Hepatocyte (in vitro differentiated cells): Measurements from ENCODE around the gene ARHGDIG. TPM values are rescaled to one million over a fixed set of nuclear protein-coding genes. Genes with fewer than 3 reads are reported as not detected.
"Not testable (repeated sequence)": the region's sequence is repeated elsewhere in the genome, so short reads cannot be mapped to it uniquely, and the experiment has no call there.

Source experiments
- DNase-seq: peaks from one replicate; pipeline ENCODE4 v3.0.0-alpha.2; 2016; ENCODE audit warnings: low spot score
- H2AFZ ChIP-seq: fragments of 200-600 bp; sonication (generic); 2 replicates; pipeline ENCODE4 v1.6.0; 2016; ENCODE audit warnings: antibody characterized with exemption, mild to moderate bottlenecking
- H3K27ac ChIP-seq: fragments of 200-600 bp; sonication (generic); 2 replicates; pipeline ENCODE4 v1.5.1; 2016; ENCODE audit warnings: mild to moderate bottlenecking
- H3K27me3 ChIP-seq: fragments of 200-600 bp; sonication (generic); 2 replicates; pipeline ENCODE4 v1.6.1; 2016
- H3K36me3 ChIP-seq: fragments of 200-600 bp; sonication (generic); replicated peaks from 2 replicates; pipeline ENCODE4 v1.5.1; 2016; ENCODE audit warnings: low read depth; ENCODE audit not compliant: insufficient read depth
- H3K4me1 ChIP-seq: fragments of 200-600 bp; sonication (generic); 2 replicates; pipeline ENCODE4 v1.5.1; 2016; ENCODE audit warnings: mild to moderate bottlenecking, moderate library complexity; ENCODE audit not compliant: insufficient read depth
- H3K4me2 ChIP-seq: fragments of 200-600 bp; sonication (generic); 2 replicates; pipeline ENCODE4 v1.6.0; 2016
- H3K4me3 ChIP-seq: fragments of 200-600 bp; sonication (generic); 2 replicates; pipeline ENCODE4 v1.5.1; 2016; ENCODE audit warnings: mild to moderate bottlenecking
- H3K79me2 ChIP-seq: fragments of 200-600 bp; sonication (generic); 2 replicates; pipeline ENCODE4 v1.6.0; 2017; ENCODE audit warnings: mild to moderate bottlenecking
- H3K9me2 ChIP-seq: fragments of 200-600 bp; sonication (generic); replicated peaks from 2 replicates; pipeline ENCODE4 v1.6.0; 2017; ENCODE audit warnings: mild to moderate bottlenecking; ENCODE audit not compliant: insufficient read depth
- H3K9me3 ChIP-seq: fragments of 200-600 bp; sonication (generic); 2 replicates; pipeline ENCODE4 v1.5.1; 2016; ENCODE audit warnings: low read depth, mild to moderate bottlenecking
- H4K20me1 ChIP-seq: fragments of 200-600 bp; sonication (generic); 2 replicates; pipeline ENCODE4 v1.6.0; 2016; ENCODE audit warnings: mild to moderate bottlenecking; ENCODE audit not compliant: insufficient read depth, poor library complexity, severe bottlenecking
- EZH2 ChIP-seq: fragments of 200-600 bp; sonication (generic); IDR thresholded peaks from 2 replicates; pipeline ENCODE4 v1.6.1; 2016; ENCODE audit warnings: antibody characterized with exemption, mild to moderate bottlenecking, borderline replicate concordance
- EZH2phosphoT487 ChIP-seq: fragments of 200-600 bp; sonication (generic); IDR thresholded peaks from one replicate; pipeline ENCODE4 v1.6.1; 2018; ENCODE audit warnings: antibody characterized with exemption, mild to moderate bottlenecking, low read depth, moderate library complexity; ENCODE audit not compliant: unreplicated experiment, severe bottlenecking
- WGBS: methylation state at CpG from one replicate; pipeline ENCODE4 v1.1.6; 2016; ENCODE audit warnings: low lambda C conversion rate; ENCODE audit errors: missing lambda C conversion rate; 5-methylcytosine and 5-hydroxymethylcytosine counted together
- polyA plus RNA-seq: library from polyadenylated mRNA; unstranded; fragments of >200 nt; fragmentation: Nextera tagmentation; extraction: Ambion mirVana; gene quantifications from 2 replicates; pipeline ENCODE4 v1.2.1, GENCODE V29; 2016
- total RNA-seq: library from RNA; depleted of rRNA; stranded (reverse); fragments of >200 nt; gene quantifications from 2 replicates; pipeline ENCODE4 v1.2.3, GENCODE V29; 2014
- TF ChIP-seq, protein P1 (sequence below): fragments of 200-600 bp; sonication (generic); IDR thresholded peaks from 2 replicates; pipeline ENCODE4 v1.5.1; 2016; ENCODE audit warnings: antibody characterized with exemption, mild to moderate bottlenecking; ENCODE audit not compliant: poor library complexity

The ARHGDIG gene
- total and polyA plus RNA-seq, 2 experiments from 2014 or later = 1.1 TPM; not detected in 1

DNA sequence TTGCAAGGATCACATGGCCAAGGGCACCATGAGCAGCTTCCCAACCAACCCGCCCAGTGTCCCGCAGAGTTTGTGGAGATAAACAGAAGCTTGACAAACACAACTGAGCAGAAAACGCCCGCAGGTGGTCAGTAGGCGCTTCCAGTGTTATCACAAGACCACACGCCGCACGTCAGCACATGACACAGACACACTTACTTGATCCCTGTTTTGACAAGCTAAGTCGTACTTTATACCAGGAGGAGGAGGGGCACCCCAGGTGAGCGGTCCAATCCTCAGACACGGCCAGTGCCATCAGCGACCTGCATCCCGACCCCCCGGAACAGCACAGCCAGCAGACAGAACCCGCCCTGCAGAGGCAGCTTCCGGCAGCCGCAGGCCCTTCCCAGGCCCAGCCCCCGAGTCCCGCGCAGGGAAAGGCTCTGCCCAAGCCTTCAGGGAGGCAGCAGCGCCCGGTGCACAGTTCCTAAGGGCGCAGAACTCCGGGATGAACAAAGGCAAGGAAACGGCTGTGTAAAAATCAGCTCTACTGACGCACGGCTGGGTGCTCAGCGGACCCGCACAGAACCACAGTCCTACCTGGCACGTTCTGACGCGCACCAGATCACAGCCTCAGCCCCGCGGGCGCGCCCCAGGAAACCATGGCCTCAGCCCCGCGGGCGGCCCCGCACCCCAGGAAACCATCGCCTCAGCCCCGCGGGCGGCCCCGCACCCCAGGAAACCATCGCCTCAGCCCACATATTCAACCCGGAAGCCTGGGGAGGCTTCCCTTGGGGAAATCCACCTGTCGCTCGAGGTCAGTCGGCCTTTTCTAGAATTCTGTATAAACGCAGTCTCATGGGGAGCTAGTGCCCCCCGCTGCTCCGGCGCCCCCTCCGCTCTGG, 44.3 kb downstream of the ARHGDIG start:
- H3K4me3 ChIP-seq = no peak overlapping the region
- WGBS = 86% methylated on average over 40 of the region's 55 CpGs

DNA sequence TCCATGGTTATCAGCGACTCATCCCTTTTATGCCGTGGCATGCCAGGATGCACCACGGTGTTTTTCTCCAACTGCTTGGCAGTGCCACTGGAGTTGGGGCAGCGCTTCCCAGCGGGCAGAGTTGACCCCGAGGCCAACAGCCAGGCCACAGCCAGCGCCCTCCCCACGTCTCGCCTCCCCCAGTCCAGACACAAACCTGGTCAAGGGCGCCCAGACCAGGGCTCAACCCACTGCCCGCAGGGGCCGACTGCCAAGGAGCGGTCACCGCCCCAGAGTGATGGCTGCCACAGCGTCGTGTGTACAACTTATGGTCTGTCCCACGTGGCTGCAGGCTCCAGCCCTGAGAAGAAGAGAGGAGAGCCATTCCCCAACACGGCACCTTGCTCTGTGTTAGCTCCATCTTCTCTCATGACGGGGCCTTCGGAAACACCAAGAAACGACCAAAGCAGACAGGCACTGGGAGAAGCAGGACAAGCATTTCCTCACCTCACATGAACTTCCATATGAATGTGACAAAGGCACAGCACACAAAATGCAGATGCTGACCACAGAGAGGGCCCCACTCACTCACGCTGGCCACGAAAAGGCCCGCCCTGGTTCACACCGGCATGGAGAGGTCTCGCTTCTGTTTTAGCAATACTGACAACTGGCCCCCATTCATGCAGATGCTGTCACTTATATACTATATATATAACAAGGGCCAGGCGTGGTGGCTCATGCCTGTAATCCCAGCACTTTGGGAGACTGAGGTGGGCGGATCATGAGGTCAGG, 45.2 kb downstream of the ARHGDIG start:
- Histone ChIP-seq H3K9me2 (no peaks in the 10 kb centered on the region), H3K27me3 (no peaks in the 10 kb centered on the region), H3K9me3 (no peaks in the 10 kb centered on the region), H3K4me3 (no peak overlapping the region), H3K27ac (peak overlapping the region; percentile 57), H4K20me1 (peaks cover 11% of the 10 kb centered on the region), H2AFZ (no peak overlapping the region), H3K4me1 (peaks cover 20% of the 10 kb centered on the region), H3K4me2 (no peak overlapping the region), H3K36me3 (no peaks in the 10 kb centered on the region), H3K79me2 (peaks cover 93% of the 10 kb centered on the region)
- no peak for DNase-seq
- 98% methylated on average over 28 of the region's 28 CpGs for whole genome bisulfite sequencing
- TF ChIP-seq, protein P1, sequence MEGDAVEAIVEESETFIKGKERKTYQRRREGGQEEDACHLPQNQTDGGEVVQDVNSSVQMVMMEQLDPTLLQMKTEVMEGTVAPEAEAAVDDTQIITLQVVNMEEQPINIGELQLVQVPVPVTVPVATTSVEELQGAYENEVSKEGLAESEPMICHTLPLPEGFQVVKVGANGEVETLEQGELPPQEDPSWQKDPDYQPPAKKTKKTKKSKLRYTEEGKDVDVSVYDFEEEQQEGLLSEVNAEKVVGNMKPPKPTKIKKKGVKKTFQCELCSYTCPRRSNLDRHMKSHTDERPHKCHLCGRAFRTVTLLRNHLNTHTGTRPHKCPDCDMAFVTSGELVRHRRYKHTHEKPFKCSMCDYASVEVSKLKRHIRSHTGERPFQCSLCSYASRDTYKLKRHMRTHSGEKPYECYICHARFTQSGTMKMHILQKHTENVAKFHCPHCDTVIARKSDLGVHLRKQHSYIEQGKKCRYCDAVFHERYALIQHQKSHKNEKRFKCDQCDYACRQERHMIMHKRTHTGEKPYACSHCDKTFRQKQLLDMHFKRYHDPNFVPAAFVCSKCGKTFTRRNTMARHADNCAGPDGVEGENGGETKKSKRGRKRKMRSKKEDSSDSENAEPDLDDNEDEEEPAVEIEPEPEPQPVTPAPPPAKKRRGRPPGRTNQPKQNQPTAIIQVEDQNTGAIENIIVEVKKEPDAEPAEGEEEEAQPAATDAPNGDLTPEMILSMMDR = no peak
- no peak for TF ChIP-seq EZH2phosphoT487
- no peak for TF ChIP-seq EZH2

More for the DNA sequence above, 44.3 kb downstream of the ARHGDIG start:
- TF ChIP-seq, protein P1 = no peak
- TF ChIP-seq EZH2 (no peak), EZH2phosphoT487 (no peak)
- Histone ChIP-seq H3K36me3 (no peaks in the 10 kb centered on the region), H3K9me3 (no peaks in the 10 kb centered on the region), H3K9me2 (no peaks in the 10 kb centered on the region), H3K27me3 (no peaks in the 10 kb centered on the region), H3K27ac (peak overlapping the region; percentile 37), H3K79me2 (peaks cover 93% of the 10 kb centered on the region), H3K4me2 (no peak overlapping the region), H2AFZ (no peak overlapping the region), H3K4me1 (peaks cover 12% of the 10 kb centered on the region), H4K20me1 (peaks cover 17% of the 10 kb centered on the region)
- peak; percentile 43 for DNase-seq

DNA sequence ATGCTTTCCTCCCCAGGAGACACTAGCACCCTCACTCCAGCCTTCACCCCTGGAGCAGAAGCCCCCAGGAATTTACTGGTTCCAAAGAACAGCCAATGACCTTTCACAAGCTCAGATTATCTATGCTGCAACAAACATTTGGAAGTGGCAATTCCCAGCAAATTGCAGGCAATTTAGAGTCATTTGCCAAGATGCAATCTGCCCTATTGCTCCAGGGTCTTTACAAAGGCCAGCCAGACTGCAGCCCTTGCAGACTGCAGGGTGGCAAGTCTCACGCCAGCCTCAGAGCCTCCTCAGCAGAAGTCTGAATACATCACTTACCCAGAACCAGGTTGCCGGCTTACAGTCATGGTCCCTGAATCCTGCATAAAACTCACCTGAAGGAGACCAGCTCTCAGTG, 50.4 kb downstream of the ARHGDIG start:
- peaks cover 88% of the 10 kb centered on the region for H3K79me2 ChIP-seq
- H3K4me3 ChIP-seq = no peak overlapping the region
- H3K9me3 ChIP-seq = no peaks in the 10 kb centered on the region
- WGBS = 42% methylated on average over 2 of the region's 2 CpGs
- no peaks in the 10 kb centered on the region for H3K27me3 ChIP-seq
- H3K4me1 ChIP-seq = peaks cover 52% of the 10 kb centered on the region
- no peak overlapping the region for H2AFZ ChIP-seq
- peak overlapping the region; percentile 98 for H3K27ac ChIP-seq
- H4K20me1 ChIP-seq = peaks cover 10% of the 10 kb centered on the region
- H3K4me2 ChIP-seq = peak overlapping the region; percentile 69
- peak; percentile 32 for DNase-seq
- TF ChIP-seq EZH2 = no peak
- TF ChIP-seq, protein P1 = no peak
- no peak for TF ChIP-seq EZH2phosphoT487
- H3K9me2 ChIP-seq = no peaks in the 10 kb centered on the region
- H3K36me3 ChIP-seq = no peaks in the 10 kb centered on the region

DNA sequence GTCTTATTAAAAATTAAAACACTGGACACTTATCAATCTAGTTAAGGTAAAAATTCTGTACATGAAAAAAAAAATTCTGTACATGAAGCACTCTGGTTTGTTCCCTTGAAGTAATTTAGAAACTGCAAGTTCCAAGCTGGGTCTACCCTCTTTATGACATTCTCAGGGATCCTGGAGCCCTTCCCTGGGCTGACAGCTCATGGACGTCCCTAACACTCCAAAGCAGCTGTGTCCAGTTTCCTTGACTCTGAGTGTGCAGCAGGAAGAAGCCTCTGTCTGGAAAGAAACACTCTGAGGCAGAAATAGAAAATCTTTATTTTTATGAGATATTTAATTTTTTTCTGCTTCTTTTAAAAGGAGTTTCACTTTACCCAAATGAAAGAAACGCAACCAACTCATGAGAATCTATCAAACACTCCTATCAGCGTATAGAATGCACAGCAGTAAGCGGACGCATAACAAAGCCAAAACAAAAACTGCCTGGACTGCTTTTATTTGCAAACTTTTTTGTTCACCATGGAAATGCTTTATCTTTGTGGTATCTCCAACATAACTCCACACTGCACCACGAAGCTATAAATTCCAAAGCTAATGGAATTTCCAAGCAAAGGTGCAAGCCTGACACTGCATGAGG, 50.9 kb downstream of the ARHGDIG start:
- Histone ChIP-seq H3K27ac (peak overlapping the region; percentile 98), H3K4me2 (peak overlapping the region; percentile 69), H3K79me2 (peaks cover 88% of the 10 kb centered on the region), H3K4me1 (peaks cover 53% of the 10 kb centered on the region), H4K20me1 (peaks cover 10% of the 10 kb centered on the region)
- peak; percentile 50 for DNase-seq
- not testable (repeated sequence) for H3K9me3 ChIP-seq, H3K4me3 ChIP-seq, H3K36me3 ChIP-seq, H2AFZ ChIP-seq, H3K9me2 ChIP-seq, H3K27me3 ChIP-seq
- 28% methylated on average over 6 of the region's 6 CpGs for WGBS
